Activated naive CD4-positive, alpha-beta T cell treated with anti-CD3 and anti-CD28 coated beads for 36 hours (primary cell): Measurements from ENCODE around the gene ABTB1. TPM values are rescaled to one million over a fixed set of nuclear protein-coding genes. Genes with fewer than 3 reads are reported as not detected.

Experiments
- CTCF ChIA-PET: fragments of 350-600 bp; sonication (Branson Sonifier 250); formaldehyde crosslinking; loops from one replicate; lab custom pipeline; 2021; ENCODE audit warnings: antibody characterized with exemption; lab: Charles Lee
- DNase-seq: peaks from one replicate; pipeline ENCODE4 v3.0.0-alpha.2; 2020
- H3K27ac Mint-ChIP-seq: one replicate; pipeline ENCODE4 v1.8.0; 2021; ENCODE audit warnings: mild to moderate bottlenecking, mixed read lengths
- H3K27me3 Mint-ChIP-seq: one replicate; pipeline ENCODE4 v1.8.0; 2021; ENCODE audit warnings: low read depth, mixed read lengths
- H3K36me3 Mint-ChIP-seq: one replicate; pipeline ENCODE4 v1.8.0; 2021; ENCODE audit warnings: low read depth, mixed read lengths
- H3K4me1 Mint-ChIP-seq: one replicate; pipeline ENCODE4 v1.8.0; 2021; ENCODE audit warnings: low read depth, mixed read lengths
- H3K4me3 Mint-ChIP-seq: one replicate; pipeline ENCODE4 v1.8.0; 2021; ENCODE audit warnings: mild to moderate bottlenecking, moderate library complexity, mixed read lengths
- H3K9me3 Mint-ChIP-seq: one replicate; pipeline ENCODE4 v1.8.0; 2021; ENCODE audit warnings: mixed read lengths
- intact Hi-C: fragments of 100-400 bp; cut with micrococcal nuclease; formaldehyde crosslinking; loops from one replicate; pipeline ENCODE4 v1.15.1; 2023
- total RNA-seq, 2 experiments: library from RNA; stranded (reverse); gene quantifications; one replicate each; pipeline ENCODE4 v1.2.3, GENCODE V29; 2021

ABTB1 gene
- total RNA-seq, 2 experiments from 2014 or later: 10.6 to 13.5 TPM

GRCh38 chr3:127714125-127714571, 41.4 kb downstream of the ABTB1 start:
- Mint-ChIP-seq H3K4me3 (no peak overlapping the region), H3K9me3 (no peaks in the 10 kb centered on the region), H3K36me3 (no peaks in the 10 kb centered on the region), H3K27ac (no peak overlapping the region), H3K27me3 (peaks cover 2% of the 10 kb centered on the region), H3K4me1 (no peaks in the 10 kb centered on the region)
- no peak for DNase-seq
- CTCF ChIA-PET: interaction anchor here (0.7 kb wide), 1 partner anchor 17 kb away, joined by 4 read pairs; no protein-coding TSS in a partner anchor
- intact Hi-C loops: no loop called here

GRCh38 chr3:127714866-127715265, 42.1 kb downstream of the ABTB1 start:
- H3K27me3 Mint-ChIP-seq: peaks cover 2% of the 10 kb centered on the region
- no peaks in the 10 kb centered on the region for H3K4me1 Mint-ChIP-seq
- H3K9me3 Mint-ChIP-seq: no peaks in the 10 kb centered on the region
- CTCF ChIA-PET: no interaction called here
- no peak overlapping the region for H3K4me3 Mint-ChIP-seq
- intact Hi-C loops: no loop called here
- no peak for DNase-seq
- no peak overlapping the region for H3K27ac Mint-ChIP-seq
- no peaks in the 10 kb centered on the region for H3K36me3 Mint-ChIP-seq

GRCh38 chr3:127715532-127715931, 42.8 kb downstream of the ABTB1 start:
- no peaks in the 10 kb centered on the region for H3K4me1 Mint-ChIP-seq
- peaks cover 2% of the 10 kb centered on the region for H3K27me3 Mint-ChIP-seq
- H3K36me3 Mint-ChIP-seq: no peaks in the 10 kb centered on the region
- H3K27ac Mint-ChIP-seq: no peak overlapping the region
- intact Hi-C loops: no loop called here
- H3K9me3 Mint-ChIP-seq: no peaks in the 10 kb centered on the region
- H3K4me3 Mint-ChIP-seq: no peak overlapping the region
- CTCF ChIA-PET: no interaction called here
- DNase-seq: no peak

- Mint-ChIP-seq H3K4me3 (no peak overlapping the region), H3K27ac (no peak overlapping the region), H3K27me3 (peaks cover 2% of the 10 kb centered on the region), H3K4me1 (no peaks in the 10 kb centered on the region), H3K9me3 (no peaks in the 10 kb centered on the region), H3K36me3 (no peaks in the 10 kb centered on the region)
- DNase-seq: no peak
- intact Hi-C loops: no loop called here
- CTCF ChIA-PET: no interaction called here
Observed at GRCh38 chr3:127716384-127716783, 43.6 kb downstream of the ABTB1 start.

- Mint-ChIP-seq H3K36me3 (no peaks in the 10 kb centered on the region), H3K4me1 (no peaks in the 10 kb centered on the region)
Observed at GRCh38 chr3:127717357-127718244, 44.8 kb downstream of the ABTB1 start.

GRCh38 chr3:127718245-127718915, 45.6 kb downstream of the ABTB1 start:
- Mint-ChIP-seq H3K9me3 (no peaks in the 10 kb centered on the region), H3K4me1 (no peaks in the 10 kb centered on the region), H3K27me3 (peaks cover 2% of the 10 kb centered on the region), H3K4me3 (no peak overlapping the region), H3K27ac (no peak overlapping the region), H3K36me3 (no peaks in the 10 kb centered on the region)
- no peak for DNase-seq
- intact Hi-C loops: no loop called here
- CTCF ChIA-PET: interaction anchor here (1.0 kb wide), 1 partner anchor 23 kb away, joined by 3 read pairs; no protein-coding TSS in a partner anchor

More at GRCh38 chr3:127717357-127718244, 44.8 kb downstream of the ABTB1 start:
- peaks cover 2% of the 10 kb centered on the region for H3K27me3 Mint-ChIP-seq
- CTCF ChIA-PET: interaction anchor here (1.0 kb wide), 1 partner anchor 22 kb away, joined by 3 read pairs; no protein-coding TSS in a partner anchor
- H3K4me3 Mint-ChIP-seq: no peak overlapping the region
- no peak overlapping the region for H3K27ac Mint-ChIP-seq
- DNase-seq: no peak
- no peaks in the 10 kb centered on the region for H3K9me3 Mint-ChIP-seq
- intact Hi-C loops: no loop called here

- Mint-ChIP-seq H3K27ac (no peak overlapping the region), H3K4me1 (no peaks in the 10 kb centered on the region), H3K9me3 (no peaks in the 10 kb centered on the region), H3K36me3 (no peaks in the 10 kb centered on the region), H3K27me3 (peaks cover 2% of the 10 kb centered on the region), H3K4me3 (no peak overlapping the region)
- DNase-seq: no peak
- CTCF ChIA-PET: interaction anchor here (1.0 kb wide), 1 partner anchor 23 kb away, joined by 3 read pairs; no protein-coding TSS in a partner anchor
- intact Hi-C loops: no loop called here
Observed at GRCh38 chr3:127718916-127719290, 46.2 kb downstream of the ABTB1 start.

GRCh38 chr3:127719369-127719768, 46.6 kb downstream of the ABTB1 start:
- intact Hi-C loops: no loop called here
- no peak overlapping the region for H3K27ac Mint-ChIP-seq
- CTCF ChIA-PET: no interaction called here
- H3K9me3 Mint-ChIP-seq: no peaks in the 10 kb centered on the region
- H3K4me3 Mint-ChIP-seq: no peak overlapping the region
- H3K27me3 Mint-ChIP-seq: peaks cover 2% of the 10 kb centered on the region
- H3K36me3 Mint-ChIP-seq: no peaks in the 10 kb centered on the region
- H3K4me1 Mint-ChIP-seq: no peaks in the 10 kb centered on the region
- DNase-seq: no peak

- Mint-ChIP-seq H3K4me3 (no peak overlapping the region), H3K27me3 (peaks cover 5% of the 10 kb centered on the region), H3K9me3 (no peaks in the 10 kb centered on the region), H3K36me3 (no peaks in the 10 kb centered on the region), H3K4me1 (no peaks in the 10 kb centered on the region), H3K27ac (no peak overlapping the region)
- DNase-seq: no peak
- CTCF ChIA-PET: no interaction called here
- intact Hi-C loops: no loop called here
Observed at GRCh38 chr3:127720161-127720823, 47.5 kb downstream of the ABTB1 start.

- Mint-ChIP-seq H3K4me3 (no peak overlapping the region), H3K4me1 (no peaks in the 10 kb centered on the region), H3K9me3 (no peaks in the 10 kb centered on the region), H3K27ac (no peak overlapping the region), H3K27me3 (peaks cover 4% of the 10 kb centered on the region), H3K36me3 (no peaks in the 10 kb centered on the region)
- CTCF ChIA-PET: no interaction called here
- intact Hi-C loops: no loop called here
- no peak for DNase-seq
Observed at GRCh38 chr3:127720985-127721935, 48.5 kb downstream of the ABTB1 start.

GRCh38 chr3:127722091-127722784, 49.5 kb downstream of the ABTB1 start:
- intact Hi-C loops: no loop called here
- Mint-ChIP-seq H3K36me3 (no peaks in the 10 kb centered on the region), H3K4me3 (no peak overlapping the region), H3K4me1 (no peaks in the 10 kb centered on the region), H3K27me3 (peaks cover 3% of the 10 kb centered on the region), H3K27ac (no peak overlapping the region), H3K9me3 (no peaks in the 10 kb centered on the region)
- CTCF ChIA-PET: no interaction called here
- DNase-seq: no peak
